HL-60/S4 treated with retinoic acid at 250 ng/mL for 4 days and 3 days (cell line): ENCODE measurements around the gene CYP2E1.
"Not testable (repeated sequence)": the region's sequence is repeated elsewhere in the genome, so short reads cannot be mapped to it uniquely, and the experiment has no call there.

Experiments used
- in situ Hi-C: fragments of 300-500 bp; cut with MboI; formaldehyde crosslinking; loops from 2 replicates; pipeline ENCODE4 v1.7.0; 2022; ENCODE audit warnings: low sequenced_read_pairs

Gene CYP2E1

GRCh38 chr10:133526957-133527588 is at the start of gene CYP2E1:
CYP2E1 (plus strand) TSS chr10:133527363; CDS start chr10:133527396, 33 bp downstream.
- in situ Hi-C loops: no loop called here

GRCh38 chr10:133481086-133481643 is 46.0 kb upstream of the CYP2E1 start:
- in situ Hi-C loops: no loop called here

GRCh38 chr10:133481657-133482056 is 45.5 kb upstream of the CYP2E1 start:
- in situ Hi-C loops: no loop called here

- in situ Hi-C loops: no loop called here
Measured at GRCh38 chr10:133484818-133485217, 42.3 kb upstream of the CYP2E1 start.

GRCh38 chr10:133487085-133487484 is 40.1 kb upstream of the CYP2E1 start:
- in situ Hi-C loops: no loop called here

- in situ Hi-C loops: no loop called here
Measured at GRCh38 chr10:133488354-133488753, 38.8 kb upstream of the CYP2E1 start.

GRCh38 chr10:133489816-133490588 is 37.2 kb upstream of the CYP2E1 start:
- in situ Hi-C loops: no loop called here

GRCh38 chr10:133493562-133493961 is 33.6 kb upstream of the CYP2E1 start:
- in situ Hi-C loops: not testable (repeated sequence)

GRCh38 chr10:133497363-133497762 is 29.8 kb upstream of the CYP2E1 start:
- in situ Hi-C loops: not testable (repeated sequence)

- in situ Hi-C loops: not testable (repeated sequence)
Measured at GRCh38 chr10:133499176-133499575, 28.0 kb upstream of the CYP2E1 start.

GRCh38 chr10:133500897-133501296 is 26.3 kb upstream of the CYP2E1 start:
- in situ Hi-C loops: not testable (repeated sequence)

GRCh38 chr10:133509700-133510099 is 17.5 kb upstream of the CYP2E1 start:
- in situ Hi-C loops: no loop called here

- in situ Hi-C loops: no loop called here
Measured at GRCh38 chr10:133511408-133511807, 15.8 kb upstream of the CYP2E1 start.

- in situ Hi-C loops: no loop called here
Measured at GRCh38 chr10:133511907-133512528, 15.1 kb upstream of the CYP2E1 start.

GRCh38 chr10:133515471-133515870 is 11.7 kb upstream of the CYP2E1 start:
- in situ Hi-C loops: no loop called here

- in situ Hi-C loops: no loop called here
Measured at GRCh38 chr10:133516057-133516456, 11.1 kb upstream of the CYP2E1 start.

- in situ Hi-C loops: not testable (repeated sequence)
Measured at GRCh38 chr10:133518517-133518916, 8.6 kb upstream of the CYP2E1 start.

- in situ Hi-C loops: no loop called here
Measured at GRCh38 chr10:133520193-133520738, 6.9 kb upstream of the CYP2E1 start.

- in situ Hi-C loops: no loop called here
Measured at GRCh38 chr10:133523631-133524203, 3.4 kb upstream of the CYP2E1 start.

- in situ Hi-C loops: no loop called here
Measured at GRCh38 chr10:133525444-133525843, 1.7 kb upstream of the CYP2E1 start.

GRCh38 chr10:133527771-133528271 is 658 bp downstream of the CYP2E1 start:
- in situ Hi-C loops: no loop called here
